Inflammatory macrophage treated with lipopolysaccharide for 4 hours (primary cell): ENCODE measurements around the gene SVOP.
"Not testable (repeated sequence)": the region's sequence is repeated elsewhere in the genome, so short reads cannot be mapped to it uniquely, and the experiment has no call there.

Experiments used
- DNase-seq: peaks from one replicate; pipeline ENCODE4 v3.0.0-alpha.2; 2020

SVOP gene

GRCh38 chr12:108881953-108882352 lies 138.9 kb downstream of the SVOP start:
- DNase-seq: no peak

- DNase-seq: no peak
These were observed 141.1 kb downstream of the SVOP start, which contains the start of gene DAO for GRCh38 chr12:108879615-108880254. TSS of gene DAO (plus strand) at chr12:108880092. CDS start at chr12:108885007, 4,915 bp downstream.

GRCh38 chr12:108876550-108876949 lies 144.3 kb downstream of the SVOP start:
- no peak for DNase-seq

- DNase-seq: no peak
These were observed 145.0 kb downstream of the SVOP start for GRCh38 chr12:108875682-108876361.

- no peak for DNase-seq
These were observed 145.6 kb downstream of the SVOP start for GRCh38 chr12:108875280-108875679.

- no peak for DNase-seq
These were observed 152.1 kb downstream of the SVOP start for GRCh38 chr12:108868781-108869180.

- peak; percentile 89 for DNase-seq
These were observed 154.8 kb downstream of the SVOP start for GRCh38 chr12:108866083-108866482.

GRCh38 chr12:108865169-108865568 lies 155.7 kb downstream of the SVOP start:
- DNase-seq: no peak

GRCh38 chr12:108862588-108862959 lies 158.3 kb downstream of the SVOP start:
- no peak for DNase-seq

- peak; percentile 93 for DNase-seq
These were observed 158.8 kb downstream of the SVOP start for GRCh38 chr12:108861878-108862587.

GRCh38 chr12:108860443-108860842 lies 160.4 kb downstream of the SVOP start:
- no peak for DNase-seq

GRCh38 chr12:108859923-108860291 lies 161.0 kb downstream of the SVOP start:
- no peak for DNase-seq

- not testable (repeated sequence) for DNase-seq
These were observed 161.5 kb downstream of the SVOP start for GRCh38 chr12:108859141-108859922.

- DNase-seq: no peak
These were observed 162.4 kb downstream of the SVOP start for GRCh38 chr12:108858311-108859074.
